ENCODE results near the gene LILRB3. TPM values are rescaled to one million over a fixed set of nuclear protein-coding genes. Genes with fewer than 3 reads are reported as not detected.
"Not testable (repeated sequence)": the region's sequence is repeated elsewhere in the genome, so short reads cannot be mapped to it uniquely, and the experiment has no call there.

The LILRB3 gene
- total RNA-seq, 2 experiments from 2014 or later: 0.35 TPM; not detected in 1

- no peak for DNase-seq
- CTCF ChIA-PET: interaction anchor here (1.2 kb wide), 1 partner anchor 13 kb away, joined by 4 read pairs; no protein-coding TSS in a partner anchor
- ATAC-seq: no peak
- Mint-ChIP-seq H3K27ac (no peak overlapping the region), H3K27me3 (peaks cover 22% of the 10 kb centered on the region), H3K4me3 (no peak overlapping the region), H3K9me3 (ENCODE audit: low read depth) (no peaks in the 10 kb centered on the region), H3K36me3 (no peaks in the 10 kb centered on the region), H3K4me1 (no peaks in the 10 kb centered on the region)
Measured at GRCh38 chr19:54253331-54254194, 30.8 kb upstream of the LILRB3 start.

DNA sequence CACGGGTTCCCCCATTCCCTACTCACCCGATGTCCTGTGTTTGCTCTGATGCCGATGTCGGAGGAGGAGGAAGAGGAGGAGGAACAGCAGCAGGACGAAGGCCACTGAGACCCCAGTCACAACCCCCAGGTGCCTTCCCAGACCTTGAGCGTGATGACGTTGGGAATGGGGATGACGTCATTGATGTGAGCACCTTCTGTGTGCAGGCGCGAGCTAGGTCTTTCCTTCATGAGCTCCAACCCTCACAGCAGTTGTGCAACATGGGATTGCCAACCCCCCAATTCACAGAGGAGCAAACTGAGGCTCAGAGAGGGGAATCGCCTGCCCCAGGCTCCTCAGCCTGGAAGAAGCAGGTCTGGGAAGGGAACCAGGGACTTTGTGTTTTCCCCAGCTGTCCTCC is 30.0 kb upstream of the LILRB3 start:
- no peaks in the 10 kb centered on the region for H3K9me3 Mint-ChIP-seq (ENCODE audit: low read depth)
- ATAC-seq (no peak), DNase-seq (no peak)
- no peak overlapping the region for H3K4me3 Mint-ChIP-seq
- H3K36me3 Mint-ChIP-seq: no peaks in the 10 kb centered on the region
- CTCF ChIA-PET: interaction anchor here (1.2 kb wide), 1 partner anchor 13 kb away, joined by 4 read pairs; no protein-coding TSS in a partner anchor
- H3K4me1 Mint-ChIP-seq: peaks cover 6% of the 10 kb centered on the region
- peaks cover 22% of the 10 kb centered on the region for H3K27me3 Mint-ChIP-seq
- H3K27ac Mint-ChIP-seq: no peak overlapping the region

- Mint-ChIP-seq H3K27me3 (peaks cover 22% of the 10 kb centered on the region), H3K4me3 (no peak overlapping the region), H3K4me1 (peaks cover 12% of the 10 kb centered on the region), H3K9me3 (ENCODE audit: low read depth) (no peaks in the 10 kb centered on the region), H3K27ac (no peak overlapping the region), H3K36me3 (no peaks in the 10 kb centered on the region)
- DNase-seq: no peak
- ATAC-seq: no peak
- CTCF ChIA-PET: interaction anchor here (1.2 kb wide), 1 partner anchor 14 kb away, joined by 4 read pairs; no protein-coding TSS in a partner anchor
Measured at GRCh38 chr19:54252243-54252642, 29.4 kb upstream of the LILRB3 start.

DNA sequence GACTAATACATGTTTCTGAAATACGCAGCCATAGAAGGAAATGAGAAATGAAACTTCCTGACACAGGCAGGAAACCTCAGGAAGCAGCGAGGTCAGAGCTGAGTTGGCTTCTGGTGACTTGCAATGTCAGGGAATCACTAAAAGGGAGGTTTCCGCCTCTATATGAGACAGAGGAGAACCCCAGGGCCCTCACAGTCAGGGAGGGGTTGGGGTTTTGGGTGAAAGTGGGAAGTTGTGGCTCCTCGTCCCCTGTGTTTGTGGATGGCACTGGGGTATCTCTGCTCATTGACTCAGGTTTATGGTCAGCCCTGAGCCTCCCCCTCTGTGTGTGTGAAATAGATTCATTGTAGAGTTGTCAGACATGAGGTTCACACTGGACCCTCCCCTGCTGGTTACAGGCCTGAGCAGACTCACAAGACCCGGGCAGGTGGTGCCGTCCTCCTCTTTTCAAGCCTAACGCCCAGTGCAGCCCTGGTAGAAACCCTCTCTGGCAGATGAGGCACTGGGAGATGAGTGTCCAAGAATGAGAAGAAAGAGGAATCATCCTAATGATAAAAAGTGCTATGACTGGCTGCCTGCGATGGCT is 25.3 kb upstream of the LILRB3 start:
- Mint-ChIP-seq H3K36me3 (no peaks in the 10 kb centered on the region), H3K9me3 (ENCODE audit: low read depth) (no peaks in the 10 kb centered on the region), H3K4me1 (peaks cover 15% of the 10 kb centered on the region), H3K27me3 (peaks cover 26% of the 10 kb centered on the region), H3K4me3 (peak overlapping the region; percentile 10), H3K27ac (no peak overlapping the region)
- CTCF ChIA-PET: interaction anchor here (0.9 kb wide), 1 partner anchor 144 kb away, joined by 3 read pairs; no protein-coding TSS in a partner anchor
- peak; percentile 76 for ATAC-seq
- DNase-seq: peak; percentile 68

GRCh38 chr19:54247106-54247930 is 24.5 kb upstream of the LILRB3 start:
- no peak overlapping the region for H3K27ac Mint-ChIP-seq
- H3K27me3 Mint-ChIP-seq: peaks cover 22% of the 10 kb centered on the region
- no peaks in the 10 kb centered on the region for H3K9me3 Mint-ChIP-seq (ENCODE audit: low read depth)
- no peaks in the 10 kb centered on the region for H3K36me3 Mint-ChIP-seq
- peaks cover 15% of the 10 kb centered on the region for H3K4me1 Mint-ChIP-seq
- peak overlapping the region; percentile 10 for H3K4me3 Mint-ChIP-seq
- peak; percentile 43 for ATAC-seq
- DNase-seq: no peak
- CTCF ChIA-PET: interaction anchor here (0.9 to 1.3 kb wide), 2 partner anchors 19 to 145 kb away, joined by 3 to 5 read pairs; no protein-coding TSS in a partner anchor

DNA sequence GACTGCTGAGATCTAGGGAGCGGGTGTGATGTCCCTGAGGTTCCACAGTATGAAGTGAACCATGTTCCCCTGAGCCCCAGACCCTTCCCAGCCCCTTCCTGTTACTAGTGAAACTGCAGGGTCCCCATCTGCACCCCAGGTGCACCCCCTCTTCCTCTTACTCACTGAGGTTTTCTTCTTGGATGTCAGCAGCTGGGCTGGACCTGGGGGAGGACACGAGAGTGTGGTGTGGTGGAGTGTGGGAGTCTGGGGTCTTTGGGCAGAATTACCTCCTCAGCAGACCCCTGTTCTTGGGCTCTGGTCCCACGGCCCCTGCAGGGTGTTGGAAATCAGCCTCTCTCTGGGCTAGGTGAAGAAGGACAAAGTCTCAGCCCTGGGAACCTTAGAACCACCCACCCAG is 23.1 kb upstream of the LILRB3 start:
- peaks cover 15% of the 10 kb centered on the region for H3K4me1 Mint-ChIP-seq

GRCh38 chr19:54243809-54244208 is 21.0 kb upstream of the LILRB3 start:
- H3K36me3 Mint-ChIP-seq; CTCF ChIA-PET; H3K27ac Mint-ChIP-seq; DNase-seq; H3K9me3 Mint-ChIP-seq (ENCODE audit: low read depth); ATAC-seq; H3K4me3 Mint-ChIP-seq: not testable (repeated sequence)
- H3K27me3 Mint-ChIP-seq: peaks cover 11% of the 10 kb centered on the region
- peaks cover 15% of the 10 kb centered on the region for H3K4me1 Mint-ChIP-seq

More for the DNA sequence above, 23.1 kb upstream of the LILRB3 start:
- Mint-ChIP-seq H3K4me3 (no peak overlapping the region), H3K9me3 (ENCODE audit: low read depth) (no peaks in the 10 kb centered on the region), H3K27ac (no peak overlapping the region), H3K36me3 (no peaks in the 10 kb centered on the region), H3K27me3 (peaks cover 22% of the 10 kb centered on the region)
- CTCF ChIA-PET: no interaction called here
- DNase-seq (no peak), ATAC-seq (no peak)

GRCh38 chr19:54242646-54243045 is 19.8 kb upstream of the LILRB3 start, which contains the start of gene LILRA6:
Gene LILRA6 (minus strand): TSS chr19:54242790.
- peak; percentile 42 for ATAC-seq
- not testable (repeated sequence) for H3K36me3 Mint-ChIP-seq

DNA sequence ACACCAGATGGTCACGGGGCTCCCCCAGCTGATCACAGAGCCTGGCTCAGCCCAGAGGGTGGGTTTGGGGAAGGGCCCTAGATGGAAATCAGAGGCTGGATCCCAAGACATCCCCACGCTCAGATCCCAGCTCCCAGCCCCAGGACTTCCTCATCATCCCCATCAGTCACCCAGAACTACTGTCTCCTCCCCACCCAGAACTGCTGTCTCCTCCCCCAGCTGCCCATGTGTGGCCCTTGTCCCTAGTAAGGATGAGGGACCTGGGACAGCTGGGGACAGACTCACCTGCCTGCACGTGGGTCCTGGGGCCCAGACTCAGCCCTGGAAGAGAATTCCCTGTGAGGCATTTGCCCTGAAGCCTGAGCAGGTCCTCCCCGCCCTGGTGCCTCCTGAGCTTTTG is 19.4 kb upstream of the LILRB3 start:
- DNase-seq; H3K4me1 Mint-ChIP-seq; CTCF ChIA-PET; H3K4me3 Mint-ChIP-seq; ATAC-seq; H3K36me3 Mint-ChIP-seq; H3K9me3 Mint-ChIP-seq (ENCODE audit: low read depth); H3K27ac Mint-ChIP-seq: not testable (repeated sequence)
- peaks cover 17% of the 10 kb centered on the region for H3K27me3 Mint-ChIP-seq

More at GRCh38 chr19:54242646-54243045, 19.8 kb upstream of the LILRB3 start, which contains the start of gene LILRA6:
- not testable (repeated sequence) for H3K9me3 Mint-ChIP-seq (ENCODE audit: low read depth); H3K4me1 Mint-ChIP-seq; H3K4me3 Mint-ChIP-seq; DNase-seq; H3K27ac Mint-ChIP-seq
- CTCF ChIA-PET: interaction anchor here (0.6 kb wide), 1 partner anchor 326 kb away, joined by 3 read pairs; no protein-coding TSS in a partner anchor
- peaks cover 17% of the 10 kb centered on the region for H3K27me3 Mint-ChIP-seq

- H3K9me3 Mint-ChIP-seq (ENCODE audit: low read depth); H3K4me1 Mint-ChIP-seq; H3K4me3 Mint-ChIP-seq; H3K36me3 Mint-ChIP-seq; CTCF ChIA-PET; H3K27ac Mint-ChIP-seq; ATAC-seq; DNase-seq: not testable (repeated sequence)
- H3K27me3 Mint-ChIP-seq: peaks cover 24% of the 10 kb centered on the region
Measured at GRCh38 chr19:54240372-54241336, 17.8 kb upstream of the LILRB3 start.

- H3K9me3 Mint-ChIP-seq (ENCODE audit: low read depth); H3K4me3 Mint-ChIP-seq; H3K27ac Mint-ChIP-seq; CTCF ChIA-PET; H3K4me1 Mint-ChIP-seq; H3K36me3 Mint-ChIP-seq; DNase-seq: not testable (repeated sequence)
- peaks cover 31% of the 10 kb centered on the region for H3K27me3 Mint-ChIP-seq
- ATAC-seq: peak; percentile 16
Measured at GRCh38 chr19:54239491-54240371, 16.9 kb upstream of the LILRB3 start.
